H1 (cell line): ENCODE results near the gene PSMC2. TPM values are rescaled to one million over a fixed set of nuclear protein-coding genes. Genes with fewer than 3 reads are reported as not detected.
A peak's percentile ranks its signal among the peaks of the same experiment; 100 is the strongest.

Experiments used
- CTCF ChIA-PET: fragments of 300-600 bp; sonication (Branson Sonifier 250); formaldehyde crosslinking; loops from one replicate; lab custom pipeline; 2021; ENCODE audit not compliant: partially characterized antibody; lab: Charles Lee
- POLR2A ChIA-PET: fragments of 300-600 bp; sonication (Branson Sonifier 250); formaldehyde crosslinking; loops from one replicate; lab custom pipeline; 2021; ENCODE audit warnings: inconsistent platforms; ENCODE audit not compliant: partially characterized antibody; lab: Charles Lee
- DNase-seq, 2 experiments: peaks; one replicate each; pipeline versions ENCODE4 v3.0.0 to v3.0.0-alpha.2; 2010 to 2022; ENCODE audit warnings: low spot score in 2 of 2, low read depth in 1 of 2, mixed read lengths in 1 of 2
- FAIRE-seq: peaks from 2 replicates; lab custom pipeline; 2011; peaks lifted over from hg19 to GRCh38; lab: Jason Lieb, UNC
- H2AFZ ChIP-seq: 2 replicates; pipeline ENCODE4 v1.8.1; 2012; ENCODE audit warnings: low read length, inconsistent platforms
- H2AK5ac ChIP-seq: 2 replicates; pipeline ENCODE4 v1.6.1; 2013; ENCODE audit warnings: low read depth, low read length
- H2BK120ac ChIP-seq: replicated peaks from 2 replicates; pipeline ENCODE3; 2013; ENCODE audit warnings: low read depth, low read length, inconsistent platforms
- H2BK12ac ChIP-seq: 2 replicates; pipeline ENCODE4 v1.6.1; 2013; ENCODE audit warnings: low read depth, low read length
- H2BK15ac ChIP-seq: 2 replicates; pipeline ENCODE4 v1.6.1; 2013; ENCODE audit warnings: low read length
- H2BK20ac ChIP-seq: 2 replicates; pipeline ENCODE4 v1.6.1; 2013; ENCODE audit warnings: low read length
- H2BK5ac ChIP-seq: 2 replicates; pipeline ENCODE4 v1.6.1; 2013; ENCODE audit warnings: low read depth, low read length
- H3K14ac ChIP-seq: 2 replicates; pipeline ENCODE4 v1.6.1; 2013; ENCODE audit warnings: inconsistent platforms; ENCODE audit not compliant: insufficient read length
- H3K18ac ChIP-seq: 2 replicates; pipeline ENCODE4 v1.6.1; 2013; ENCODE audit warnings: low read length; ENCODE audit errors: extremely low read depth
- H3K23ac ChIP-seq: 2 replicates; pipeline ENCODE4 v1.6.1; 2013; ENCODE audit warnings: inconsistent platforms; ENCODE audit not compliant: insufficient read length
- H3K23me2 ChIP-seq: 2 replicates; pipeline ENCODE4 v1.6.1; 2013; ENCODE audit warnings: low read depth, low read length
- H3K27ac ChIP-seq: 2 replicates; pipeline ENCODE4 v1.6.1; 2011; ENCODE audit warnings: low read depth, low read length, inconsistent platforms
- H3K27me3 ChIP-seq, 4 experiments: replicated peaks in 1 of 4; 1 replicate in 1 of 4; 2 replicates in 3 of 4; pipeline versions ENCODE4 v1.6.1 to v1.8.1; 2011 to 2013; ENCODE audit warnings: low read length in 3 of 4, mild to moderate bottlenecking in 3 of 4, inconsistent platforms in 2 of 4, mixed read lengths in 2 of 4, moderate library complexity in 1 of 4; ENCODE audit not compliant: control insufficient read depth in 3 of 4, insufficient read depth in 3 of 4; ENCODE audit errors: extremely low read depth in 1 of 4
- H3K36me3 ChIP-seq, 4 experiments: 2 replicates each; pipeline versions ENCODE4 v1.6.1 to v1.8.1; 2011 to 2013; ENCODE audit warnings: mild to moderate bottlenecking in 4 of 4, low read length in 3 of 4, moderate library complexity in 2 of 4, control low read depth in 1 of 4, inconsistent platforms in 1 of 4; ENCODE audit not compliant: insufficient read depth in 4 of 4, control insufficient read depth in 2 of 4
- H3K4ac ChIP-seq: replicated peaks from 2 replicates; pipeline ENCODE3; 2013; ENCODE audit warnings: low read length, low read depth, mixed read lengths, inconsistent platforms; ENCODE audit not compliant: insufficient read length
- H3K4me1 ChIP-seq, 4 experiments: replicated peaks in 1 of 4; 1 replicate in 1 of 4; 2 replicates in 3 of 4; pipeline versions ENCODE4 v1.6.1 to v1.8.1; 2011 to 2013; ENCODE audit warnings: low read length in 3 of 4, inconsistent platforms in 2 of 4, mixed read lengths in 1 of 4; ENCODE audit not compliant: insufficient read depth in 4 of 4, control insufficient read depth in 3 of 4
- H3K4me2 ChIP-seq, 2 experiments: 2 replicates each; pipeline versions ENCODE4 v1.6.1 to v1.8.1; 2011 to 2013; ENCODE audit warnings: low read depth in 2 of 2, low read length in 2 of 2, control low read depth in 1 of 2, inconsistent platforms in 1 of 2, mild to moderate bottlenecking in 1 of 2; ENCODE audit not compliant: insufficient read depth in 1 of 2
- H3K4me3 ChIP-seq, 4 experiments: fragments of 200-600, 300-600 bp in 1 of 4; sonication (generic), shearing (Covaris generic), sonication (Bioruptor Twin) in 1 of 4; 2 replicates each; pipeline versions ENCODE4 v1.5.1 to v1.8.1; 2011 to 2016; ENCODE audit warnings: low read length in 4 of 4, low read depth in 3 of 4, control low read depth in 2 of 4, inconsistent platforms in 2 of 4, mild to moderate bottlenecking in 2 of 4, mixed read lengths in 1 of 4, moderate library complexity in 1 of 4; ENCODE audit not compliant: insufficient read depth in 2 of 4; ENCODE audit errors: extremely low read depth in 1 of 4
- H3K56ac ChIP-seq: replicated peaks from 2 replicates; pipeline ENCODE3; 2013; ENCODE audit warnings: low read depth, mild to moderate bottlenecking, mixed read lengths, low read length, inconsistent platforms; ENCODE audit not compliant: insufficient read length
- H3K79me1 ChIP-seq: 2 replicates; pipeline ENCODE4 v1.6.1; 2013; ENCODE audit warnings: low read depth, low read length, control low read depth
- H3K79me2 ChIP-seq, 2 experiments: 2 replicates each; pipeline versions ENCODE4 v1.6.1 to v1.8.1; 2012 to 2013; ENCODE audit warnings: low read length in 2 of 2, mild to moderate bottlenecking in 2 of 2, inconsistent platforms in 1 of 2; ENCODE audit not compliant: insufficient read depth in 2 of 2, control insufficient read depth in 1 of 2
- H3K9ac ChIP-seq, 4 experiments: replicated peaks in 1 of 4; 1 replicate in 1 of 4; 2 replicates in 3 of 4; pipeline versions ENCODE4 v1.6.1 to v1.8.1; 2011 to 2013; ENCODE audit warnings: low read depth in 3 of 4, low read length in 3 of 4, control low read depth in 2 of 4, mild to moderate bottlenecking in 2 of 4, moderate library complexity in 2 of 4, inconsistent platforms in 1 of 4; ENCODE audit errors: extremely low read depth in 1 of 4
- H3K9me3 ChIP-seq, 2 experiments: 2 replicates each; pipeline versions ENCODE4 v1.6.1 to v1.8.1; 2012 to 2013; ENCODE audit warnings: mild to moderate bottlenecking in 2 of 2, moderate library complexity in 2 of 2, control low read depth in 1 of 2, inconsistent platforms in 1 of 2, low read depth in 1 of 2, low read length in 1 of 2, mixed read lengths in 1 of 2; ENCODE audit not compliant: insufficient read depth in 2 of 2
- H4K20me1 ChIP-seq, 2 experiments: replicated peaks in 1 of 2; 2 replicates each; pipeline versions ENCODE3 to v1.8.1; 2011 to 2013; ENCODE audit warnings: inconsistent platforms in 2 of 2, low read length in 2 of 2, mild to moderate bottlenecking in 1 of 2; ENCODE audit not compliant: insufficient read depth in 2 of 2, control insufficient read depth in 1 of 2
- H4K5ac ChIP-seq: 2 replicates; pipeline ENCODE4 v1.6.1; 2013; ENCODE audit warnings: low read length, low read depth, mixed read lengths, inconsistent platforms; ENCODE audit not compliant: insufficient read length
- H4K8ac ChIP-seq: 2 replicates; pipeline ENCODE4 v1.8.0; 2013; ENCODE audit warnings: mild to moderate bottlenecking, moderate library complexity, low read length, inconsistent platforms; ENCODE audit not compliant: insufficient read depth; ENCODE audit errors: extremely low read depth
- H4K91ac ChIP-seq: replicated peaks from 2 replicates; pipeline ENCODE3; 2013; ENCODE audit warnings: low read length, mixed read lengths, inconsistent platforms; ENCODE audit not compliant: insufficient read length
- KDM5A ChIP-seq: fragments of 200-600 bp; IDR thresholded peaks from 2 replicates; pipeline ENCODE4 v1.7.1; 2012; ENCODE audit warnings: mild to moderate bottlenecking, low read length, inconsistent platforms, mixed read lengths
- SP4 ChIP-seq: IDR thresholded peaks from 2 replicates; pipeline ENCODE4 v1.6.1; 2012; ENCODE audit warnings: low read length, inconsistent platforms
- WGBS, 2 experiments: shearing (Covaris generic) in 1 of 2; methylation state at CpG; one replicate each; pipeline versions ENCODE4 v1.1.6 to v1.1.7; 2013 to 2015; ENCODE audit warnings: low lambda C conversion rate in 2 of 2, mixed read lengths in 2 of 2, inconsistent platforms in 1 of 2, low coverage in 1 of 2, missing lambda C conversion rate in 1 of 2; ENCODE audit not compliant: insufficient replicate concordance in 2 of 2, insufficient coverage in 1 of 2, insufficient read length in 1 of 2; ENCODE audit errors: extremely low coverage in 1 of 2, missing lambda C conversion rate in 1 of 2; 5-methylcytosine and 5-hydroxymethylcytosine counted together
- polyA plus RNA-seq, 7 experiments: library from polyadenylated mRNA; depleted of rRNA in 3 of 7; stranded (reverse) in 5 of 7; unstranded in 2 of 7; fragments of >200 nt in 5 of 7; fragments of 200-250 nt in 2 of 7; gene quantifications; 1 replicate in 5 of 7; 2 replicates in 1 of 7; 4 replicates in 1 of 7; pipeline versions ENCODE4 v1.2.1 to v1.2.3, GENCODE V29; 2011 to 2013; ENCODE audit warnings: missing spikeins in 2 of 7, mixed read lengths in 2 of 7
- total RNA-seq: library from RNA; stranded (reverse); fragmentation: NEBNext Ultra II Directional; extraction: Animal tissue kit (Norgen Biotek cat#: 25700); gene quantifications from 2 replicates; pipeline ENCODE4 v1.2.1, GENCODE V29; 2021

Gene PSMC2
- total and polyA plus RNA-seq, 2 of the 8 experiments (the other 6 are each of a cell fraction or from before 2014, with no cell fraction given) = 80.9 to 141 TPM

DNA sequence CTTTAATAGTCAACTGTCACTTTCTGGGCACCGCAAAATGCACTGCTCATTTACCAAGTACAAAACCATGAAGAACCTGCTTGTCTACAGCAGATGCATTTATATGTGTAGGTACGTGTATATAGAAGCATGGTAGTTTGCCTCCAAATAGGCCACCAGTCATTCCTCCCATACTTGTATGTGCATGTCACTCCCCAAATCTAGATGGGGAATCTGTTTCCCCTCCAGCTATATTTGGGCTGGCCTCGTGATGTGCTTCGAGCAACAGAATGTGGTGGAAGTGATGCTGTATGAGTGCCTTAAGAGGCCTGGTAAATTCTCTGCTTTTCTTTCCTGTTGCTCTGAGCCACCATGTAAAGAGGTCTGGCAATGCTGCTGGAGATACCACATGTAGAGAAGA lies 47.1 kb downstream of the PSMC2 start:
- Histone ChIP-seq H3K9ac (no peak overlapping the region), H3K18ac (no peak overlapping the region), H4K91ac (no peak overlapping the region), H4K20me1 (no peaks in the 10 kb centered on the region), H3K9me3 (no peaks in the 10 kb centered on the region), H3K27me3 (no peaks in the 10 kb centered on the region), H2BK5ac (no peak overlapping the region), H3K56ac (no peak overlapping the region), H4K5ac (no peak overlapping the region), H3K4ac (no peak overlapping the region), H3K79me2 (no peaks in the 10 kb centered on the region), H3K4me1 (no peaks in the 10 kb centered on the region), H2BK20ac (no peak overlapping the region), H2BK15ac (no peak overlapping the region), H3K36me3 (no peaks in the 10 kb centered on the region), H3K4me3 (no peak overlapping the region), H3K79me1 (no peaks in the 10 kb centered on the region), H2BK12ac (no peak overlapping the region), H2AK5ac (no peak overlapping the region), H3K27ac (no peak overlapping the region), H4K8ac (no peak overlapping the region), H2AFZ (0 out of 2 replicates have a peak overlapping the region, but pooled peaks have one; percentile 59), H3K23ac (no peak overlapping the region), H3K14ac (no peak overlapping the region), H2BK120ac (no peak overlapping the region), H3K23me2 (no peaks in the 10 kb centered on the region), H3K4me2 (no peak overlapping the region)
- POLR2A ChIA-PET = no interaction called here
- 89% methylated on average over 4 of the region's 4 CpGs; no CpG with 5 or more reads in 1 of the 2 experiments for WGBS, 2 experiments
- TF ChIP-seq KDM5A (no peak), SP4 (no peak)
- FAIRE-seq (no peak), DNase-seq (no peak)
- CTCF ChIA-PET = no interaction called here
